Vagina (tissue), 2 donors: ENCODE data around the gene RACGAP1. TPM values are rescaled to one million over a fixed set of nuclear protein-coding genes. Genes with fewer than 3 reads are reported as not detected.

Experiments used
- DNase-seq, 2 donors: peaks; one replicate each; pipeline ENCODE4 v3.0.0-alpha.2; 2017; ENCODE audit errors: extremely low spot score in 2 of 2
- H3K27ac ChIP-seq: fragments of 200-600 bp; sonication (generic); one replicate; pipeline ENCODE4 v1.5.1; 2019
- H3K27me3 ChIP-seq: fragments of 200-600 bp; sonication (generic); one replicate; pipeline ENCODE4 v1.5.1; 2019
- H3K36me3 ChIP-seq, 2 donors: fragments of 200-600 bp; sonication (generic); one replicate each; pipeline ENCODE4 v1.5.1; 2017 to 2019
- H3K4me1 ChIP-seq: fragments of 200-600 bp; sonication (generic); one replicate; pipeline ENCODE4 v1.5.1; 2019
- H3K4me3 ChIP-seq, 2 donors: fragments of 200-600 bp; sonication (generic); 1 replicate in 1 of 2; 2 replicates in 1 of 2; pipeline ENCODE4 v1.5.1; 2016 to 2019
- H3K9me3 ChIP-seq: fragments of 200-600 bp; sonication (generic); one replicate; pipeline ENCODE4 v1.5.1; 2019
- CTCF ChIP-seq, 3 experiments: fragments of 450-650 bp in 2 of 3; fragments of 200-600 bp in 1 of 3; sonication (generic) in 1 of 3; IDR thresholded peaks; one replicate each; pipeline ENCODE4 v1.5.1; 2017 to 2019; ENCODE audit warnings: antibody characterized with exemption in 3 of 3, mild to moderate bottlenecking in 2 of 3, moderate library complexity in 2 of 3
- POLR2A ChIP-seq, 2 donors: fragments of 450-650 bp; IDR thresholded peaks; one replicate each; pipeline ENCODE4 v1.6.1; 2017; ENCODE audit warnings: antibody characterized with exemption in 2 of 2, mild to moderate bottlenecking in 2 of 2, moderate library complexity in 2 of 2
- POLR2AphosphoS5 ChIP-seq, 2 donors: sonication (generic); formaldehyde crosslinking; IDR thresholded peaks; one replicate each; pipeline ENCODE4 v1.9.0; 2017; ENCODE audit warnings: antibody characterized with exemption in 2 of 2, mild to moderate bottlenecking in 2 of 2, low read depth in 1 of 2; ENCODE audit not compliant: insufficient read depth in 1 of 2
- intact Hi-C: fragments of 100-400 bp; cut with DNase I; formaldehyde crosslinking; loops from one replicate; pipeline ENCODE4 v1.15.1; 2023
- total RNA-seq: library from RNA; depleted of rRNA; stranded (reverse); fragments of >200 nt; gene quantifications from one replicate; pipeline ENCODE4 v1.2.3, GENCODE V29; 2016

The RACGAP1 gene
- total RNA-seq, 1 donor from 2014 or later = 19.2 TPM

- Histone ChIP-seq H3K4me1 (peaks cover 5% of the 10 kb centered on the region), H3K36me3 (no peaks in the 10 kb centered on the region), H3K9me3 (no peaks in the 10 kb centered on the region), H3K27me3 (no peaks in the 10 kb centered on the region), H3K27ac (no peak overlapping the region), H3K4me3 (no peak overlapping the region)
- intact Hi-C loops = loop anchor here (5.0 to 10.0 kb wide), 4 partner anchors 103 to 244 kb away; no protein-coding TSS in a partner anchor
- TF ChIP-seq CTCF (IDR thresholded peaks at IDR 0.05) = peak; percentile 91 to 93 (median 91)
- TF ChIP-seq POLR2A (IDR thresholded peaks at IDR 0.05) = no peak
- TF ChIP-seq POLR2AphosphoS5 (IDR thresholded peaks at IDR 0.05; ENCODE audit: insufficient read depth in 1 of 2, low read depth in 1 of 2) = peak in 1 of 2 donors; percentile 25
- no peak for DNase-seq
Measured at GRCh38 chr12:50070314-50071060, 45.2 kb upstream of the RACGAP1 start.

- DNase-seq = no peak
- Histone ChIP-seq H3K4me3 (no peak overlapping the region), H3K27me3 (no peaks in the 10 kb centered on the region), H3K9me3 (no peaks in the 10 kb centered on the region), H3K27ac (no peak overlapping the region), H3K36me3 (no peaks in the 10 kb centered on the region), H3K4me1 (no peaks in the 10 kb centered on the region)
- intact Hi-C loops = no loop called here
- TF ChIP-seq POLR2AphosphoS5 (IDR thresholded peaks at IDR 0.05; ENCODE audit: insufficient read depth in 1 of 2, low read depth in 1 of 2) (no peak), CTCF (IDR thresholded peaks at IDR 0.05) (no peak)
Measured at GRCh38 chr12:50069539-50069938, 44.2 kb upstream of the RACGAP1 start.

- H3K27ac ChIP-seq = no peak overlapping the region
- TF ChIP-seq POLR2A (IDR thresholded peaks at IDR 0.05) (no peak), CTCF (IDR thresholded peaks at IDR 0.05) (no peak), POLR2AphosphoS5 (IDR thresholded peaks at IDR 0.05; ENCODE audit: insufficient read depth in 1 of 2, low read depth in 1 of 2) (no peak)
- no peak for DNase-seq
- no peaks in the 10 kb centered on the region for H3K4me1 ChIP-seq
- no peaks in the 10 kb centered on the region for H3K36me3 ChIP-seq
- intact Hi-C loops = no loop called here
- no peaks in the 10 kb centered on the region for H3K9me3 ChIP-seq
- H3K4me3 ChIP-seq = no peak overlapping the region
- H3K27me3 ChIP-seq = no peaks in the 10 kb centered on the region
Measured at GRCh38 chr12:50069069-50069468, 43.8 kb upstream of the RACGAP1 start.

GRCh38 chr12:50066402-50066801 lies 41.1 kb upstream of the RACGAP1 start:
- no peak overlapping the region for H3K27ac ChIP-seq
- no peaks in the 10 kb centered on the region for H3K36me3 ChIP-seq
- TF ChIP-seq POLR2AphosphoS5 (IDR thresholded peaks at IDR 0.05; ENCODE audit: insufficient read depth in 1 of 2, low read depth in 1 of 2) (no peak), POLR2A (IDR thresholded peaks at IDR 0.05) (no peak), CTCF (IDR thresholded peaks at IDR 0.05) (no peak)
- intact Hi-C loops = no loop called here
- H3K4me3 ChIP-seq = no peak overlapping the region
- H3K4me1 ChIP-seq = no peaks in the 10 kb centered on the region
- no peaks in the 10 kb centered on the region for H3K9me3 ChIP-seq
- H3K27me3 ChIP-seq = no peaks in the 10 kb centered on the region
- no peak for DNase-seq

GRCh38 chr12:50065726-50066310 lies 40.5 kb upstream of the RACGAP1 start:
- Histone ChIP-seq H3K27me3 (no peaks in the 10 kb centered on the region), H3K4me3 (no peak overlapping the region), H3K4me1 (no peaks in the 10 kb centered on the region), H3K36me3 (no peaks in the 10 kb centered on the region), H3K9me3 (no peaks in the 10 kb centered on the region), H3K27ac (no peak overlapping the region)
- intact Hi-C loops = no loop called here
- TF ChIP-seq POLR2A (IDR thresholded peaks at IDR 0.05) (no peak), CTCF (IDR thresholded peaks at IDR 0.05) (no peak), POLR2AphosphoS5 (IDR thresholded peaks at IDR 0.05; ENCODE audit: insufficient read depth in 1 of 2, low read depth in 1 of 2) (no peak)
- DNase-seq = no peak
